Astrocyte of the spinal cord (primary cell): ENCODE measurements around the gene GRB10.

ENCODE experiments used
- DNase-seq: peaks from one replicate; pipeline ENCODE4 v3.0.0; 2011; ENCODE audit warnings: low read depth, low spot score
- H3K4me3 ChIP-seq: 2 replicates; pipeline ENCODE4 v1.5.1; 2011; ENCODE audit warnings: low read depth, mild to moderate bottlenecking, low read length, moderate library complexity
- in situ Hi-C: cut with HindIII; loops from 2 replicates; pipeline ENCODE4 v1.10.0; 2017; ENCODE audit warnings: low sequenced_read_pairs
- TF ChIP-seq, protein P1 (sequence below): IDR thresholded peaks from 2 replicates; pipeline ENCODE4 v1.5.1; 2012; ENCODE audit warnings: low read depth, mild to moderate bottlenecking, low read length, inconsistent platforms

GRB10 gene

GRCh38 chr7:50649259-50649885 lies 133.3 kb downstream of the GRB10 start:
- in situ Hi-C loops = no loop called here
- no peak overlapping the region for H3K4me3 ChIP-seq
- TF ChIP-seq, protein P1, sequence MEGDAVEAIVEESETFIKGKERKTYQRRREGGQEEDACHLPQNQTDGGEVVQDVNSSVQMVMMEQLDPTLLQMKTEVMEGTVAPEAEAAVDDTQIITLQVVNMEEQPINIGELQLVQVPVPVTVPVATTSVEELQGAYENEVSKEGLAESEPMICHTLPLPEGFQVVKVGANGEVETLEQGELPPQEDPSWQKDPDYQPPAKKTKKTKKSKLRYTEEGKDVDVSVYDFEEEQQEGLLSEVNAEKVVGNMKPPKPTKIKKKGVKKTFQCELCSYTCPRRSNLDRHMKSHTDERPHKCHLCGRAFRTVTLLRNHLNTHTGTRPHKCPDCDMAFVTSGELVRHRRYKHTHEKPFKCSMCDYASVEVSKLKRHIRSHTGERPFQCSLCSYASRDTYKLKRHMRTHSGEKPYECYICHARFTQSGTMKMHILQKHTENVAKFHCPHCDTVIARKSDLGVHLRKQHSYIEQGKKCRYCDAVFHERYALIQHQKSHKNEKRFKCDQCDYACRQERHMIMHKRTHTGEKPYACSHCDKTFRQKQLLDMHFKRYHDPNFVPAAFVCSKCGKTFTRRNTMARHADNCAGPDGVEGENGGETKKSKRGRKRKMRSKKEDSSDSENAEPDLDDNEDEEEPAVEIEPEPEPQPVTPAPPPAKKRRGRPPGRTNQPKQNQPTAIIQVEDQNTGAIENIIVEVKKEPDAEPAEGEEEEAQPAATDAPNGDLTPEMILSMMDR = no peak
- no peak for DNase-seq

GRCh38 chr7:50648570-50649169 lies 134.0 kb downstream of the GRB10 start:
- H3K4me3 ChIP-seq = no peak overlapping the region
- TF ChIP-seq, protein P1 = no peak
- in situ Hi-C loops = no loop called here
- DNase-seq = no peak

DNA sequence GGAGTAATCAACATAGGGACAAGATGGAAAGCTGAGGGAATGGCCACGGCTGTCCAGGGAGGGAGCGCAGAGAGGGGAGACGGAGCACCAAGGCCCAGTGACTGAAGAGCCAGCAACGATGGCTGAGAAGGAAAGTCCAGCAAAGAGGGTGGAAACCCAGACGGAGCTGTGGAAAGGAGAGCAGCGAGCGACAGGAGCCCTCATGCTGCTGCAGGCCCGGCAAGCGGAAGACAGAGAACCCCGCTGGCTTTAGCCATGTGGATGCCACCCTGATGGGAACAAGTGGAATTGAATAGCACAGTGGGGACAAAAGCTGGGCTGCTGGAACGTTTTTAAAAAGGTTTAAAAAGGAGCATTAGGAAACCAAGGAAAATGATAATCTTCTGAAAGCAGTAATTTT lies 134.6 kb downstream of the GRB10 start:
- in situ Hi-C loops = no loop called here
- TF ChIP-seq, protein P1 = no peak
- no peak for DNase-seq
- H3K4me3 ChIP-seq = no peak overlapping the region

DNA sequence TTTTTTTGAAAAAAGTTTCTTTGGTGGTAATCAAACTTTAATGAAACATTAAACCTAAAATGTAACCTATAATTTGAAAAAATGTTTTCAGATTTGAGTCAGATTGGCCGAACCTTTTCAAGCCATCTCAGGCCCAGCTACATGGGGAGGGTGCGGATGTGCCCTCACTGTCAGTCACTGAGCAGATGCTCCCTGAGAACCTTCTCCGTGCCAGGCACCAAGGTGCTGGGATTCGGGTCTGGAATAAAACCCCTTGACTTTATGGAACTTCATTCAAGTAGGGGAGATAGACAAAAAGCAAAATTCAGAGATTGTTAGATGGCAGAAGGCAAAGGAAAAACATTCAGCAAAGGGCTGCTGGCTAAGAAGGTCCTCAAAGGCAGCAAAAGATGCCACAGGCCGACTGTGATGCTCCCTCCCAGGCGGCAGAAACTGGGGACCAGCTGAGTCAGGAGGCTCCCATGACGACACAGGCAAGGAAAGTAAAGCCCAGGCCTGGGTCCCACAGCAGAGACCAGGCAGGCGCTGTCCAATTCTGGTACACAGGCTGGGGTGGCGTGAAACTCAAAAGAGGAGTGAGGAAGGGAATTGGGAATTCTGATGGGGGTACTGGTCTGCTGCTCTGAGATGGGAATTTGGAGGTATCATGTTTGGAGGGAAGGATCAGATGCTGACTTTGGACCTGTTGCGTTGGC lies 135.3 kb downstream of the GRB10 start:
- in situ Hi-C loops = no loop called here
- H3K4me3 ChIP-seq = no peak overlapping the region
- TF ChIP-seq, protein P1 = no peak
- no peak for DNase-seq

- TF ChIP-seq, protein P1 = no peak
- DNase-seq = no peak
These were observed 136.6 kb downstream of the GRB10 start for GRCh38 chr7:50646069-50646468.

GRCh38 chr7:50645186-50645585 lies 137.5 kb downstream of the GRB10 start:
- DNase-seq = no peak
- TF ChIP-seq, protein P1 = no peak
- no peak overlapping the region for H3K4me3 ChIP-seq
- in situ Hi-C loops = no loop called here

More at GRCh38 chr7:50646069-50646468, 136.6 kb downstream of the GRB10 start:
- no peak overlapping the region for H3K4me3 ChIP-seq
- in situ Hi-C loops = no loop called here
